GM23338 (cell line): ENCODE results near the gene MAN1C1. TPM values are rescaled to one million over a fixed set of nuclear protein-coding genes. Genes with fewer than 3 reads are reported as not detected.

Source experiments
- ATAC-seq: fragments of 200-7000 bp; cut with Tn5 transposase; 3 replicates; pipeline ENCODE4 v1.9.1; 2020
- DNase-seq: peaks from one replicate; pipeline ENCODE4 v3.0.0-alpha.2; 2015; ENCODE audit warnings: low spot score
- H2AFZ ChIP-seq: fragments of 200-600 bp; sonication (generic); 2 replicates; pipeline ENCODE4 v1.8.0; 2016; ENCODE audit warnings: antibody characterized with exemption, mild to moderate bottlenecking, moderate library complexity
- H3F3A ChIP-seq: fragments of 200-600 bp; sonication (generic); replicated peaks from 2 replicates; pipeline ENCODE4 v1.8.0; 2017; ENCODE audit warnings: antibody characterized with exemption, mixed run types, low read depth
- H3K27ac ChIP-seq: fragments of 200-600 bp; sonication (generic); 2 replicates; pipeline ENCODE4 v1.6.1; 2016; ENCODE audit warnings: low read depth
- H3K27me3 ChIP-seq: fragments of 200-600 bp; sonication (generic); 2 replicates; pipeline ENCODE4 v1.8.0; 2016; ENCODE audit warnings: mild to moderate bottlenecking, mixed run types, moderate library complexity; ENCODE audit not compliant: insufficient read depth
- H3K36me3 ChIP-seq: fragments of 200-600 bp; sonication (generic); 2 replicates; pipeline ENCODE4 v1.8.0; 2016; ENCODE audit warnings: mild to moderate bottlenecking; ENCODE audit not compliant: insufficient read depth
- H3K4me1 ChIP-seq: fragments of 200-600 bp; sonication (generic); 2 replicates; pipeline ENCODE4 v1.8.0; 2016; ENCODE audit warnings: mild to moderate bottlenecking, moderate library complexity; ENCODE audit not compliant: insufficient read depth
- H3K4me2 ChIP-seq: fragments of 200-600 bp; sonication (generic); 2 replicates; pipeline ENCODE4 v1.7.1; 2017; ENCODE audit warnings: mixed run types
- H3K4me3 ChIP-seq: fragments of 200-600 bp; sonication (generic); 2 replicates; pipeline ENCODE4 v1.6.1; 2016; ENCODE audit warnings: mixed run types
- H3K79me2 ChIP-seq: fragments of 200-600 bp; sonication (generic); replicated peaks from 2 replicates; pipeline ENCODE4 v1.8.0; 2017; ENCODE audit warnings: mild to moderate bottlenecking; ENCODE audit not compliant: insufficient read depth
- H3K9me2 ChIP-seq: fragments of 200-600 bp; sonication (generic); 2 replicates; pipeline ENCODE4 v1.8.0; 2017; ENCODE audit not compliant: insufficient read depth
- H4K20me1 ChIP-seq: fragments of 200-600 bp; sonication (generic); replicated peaks from 2 replicates; pipeline ENCODE4 v1.8.0; 2017; ENCODE audit warnings: mild to moderate bottlenecking; ENCODE audit not compliant: insufficient read depth
- H3K27ac Mint-ChIP-seq: 2 replicates; pipeline ENCODE4 v1.8.0; 2020; ENCODE audit warnings: inconsistent platforms, mild to moderate bottlenecking, moderate library complexity, mixed read lengths
- H3K27me3 Mint-ChIP-seq: 3 replicates; pipeline ENCODE4 v1.8.0; 2022; ENCODE audit warnings: low read depth, mild to moderate bottlenecking, moderate library complexity, mixed read lengths, inconsistent platforms; ENCODE audit not compliant: insufficient read depth, poor library complexity
- H3K36me3 Mint-ChIP-seq: 3 replicates; pipeline ENCODE4 v1.8.0; 2021; ENCODE audit warnings: low read depth, mild to moderate bottlenecking, inconsistent platforms, moderate library complexity, mixed read lengths
- H3K4me1 Mint-ChIP-seq: 3 replicates; pipeline ENCODE4 v1.8.0; 2020; ENCODE audit warnings: mild to moderate bottlenecking, inconsistent platforms, mixed read lengths
- H3K4me3 Mint-ChIP-seq: 3 replicates; pipeline ENCODE4 v1.8.0; 2021; ENCODE audit warnings: moderate library complexity, mild to moderate bottlenecking, inconsistent platforms, mixed read lengths
- H3K9me3 Mint-ChIP-seq: 3 replicates; pipeline ENCODE4 v1.8.0; 2020; ENCODE audit warnings: moderate library complexity, mild to moderate bottlenecking, inconsistent platforms, mixed read lengths
- CREB1 ChIP-seq: fragments of 250-450 bp; sonication (Bioruptor Pico); IDR thresholded peaks from 2 replicates; pipeline ENCODE4 v1.5.0; 2020; ENCODE audit warnings: low read depth, mild to moderate bottlenecking, moderate library complexity
- EZH2 ChIP-seq: fragments of 200-600 bp; sonication (generic); IDR thresholded peaks from one replicate; pipeline ENCODE4 v1.8.0; 2017; ENCODE audit warnings: antibody characterized with exemption, mild to moderate bottlenecking, low read depth; ENCODE audit not compliant: unreplicated experiment
- EZH2phosphoT487 ChIP-seq: fragments of 200-600 bp; sonication (generic); IDR thresholded peaks from one replicate; pipeline ENCODE4 v1.8.1; 2018; ENCODE audit warnings: antibody characterized with exemption; ENCODE audit not compliant: unreplicated experiment
- POLR2AphosphoS5 ChIP-seq: IDR thresholded peaks from 2 replicates; pipeline ENCODE4 v1.6.1; 2016; ENCODE audit warnings: antibody characterized with exemption, low read depth
- STAT1 ChIP-seq: IDR thresholded peaks from one replicate; pipeline ENCODE4 v1.6.1; 2016; ENCODE audit warnings: antibody characterized with exemption; ENCODE audit not compliant: unreplicated experiment
- ZNF331 ChIP-seq: fragments of 250-450 bp; sonication (Bioruptor Pico); IDR thresholded peaks from 2 replicates; pipeline ENCODE4 v1.5.0; 2020; ENCODE audit warnings: low read depth, mild to moderate bottlenecking, moderate library complexity
- polyA plus RNA-seq: library from polyadenylated mRNA; unstranded; fragments of >200 nt; fragmentation: Nextera tagmentation; extraction: Ambion mirVana; gene quantifications from 2 replicates; pipeline ENCODE4 v1.2.1, GENCODE V29; 2016
- total RNA-seq: library from RNA; depleted of rRNA; stranded (reverse); fragments of >200 nt; shearing (Covaris generic); gene quantifications from 2 replicates; pipeline ENCODE4 v1.2.3, GENCODE V29; 2014
- TF ChIP-seq, protein P1 (sequence below): IDR thresholded peaks from one replicate; pipeline ENCODE4 v1.6.1; 2018; ENCODE audit warnings: antibody characterized with exemption; ENCODE audit not compliant: unreplicated experiment

MAN1C1 gene
- total and polyA plus RNA-seq, 2 experiments from 2014 or later: 5.4 to 13.6 TPM

GRCh38 chr1:25647106-25647505 lies 30.5 kb downstream of the MAN1C1 start:
- Histone ChIP-seq H3K27ac (no peak overlapping the region), H3K4me1 (no peaks in the 10 kb centered on the region), H3K9me2 (no peaks in the 10 kb centered on the region), H3K4me3 (no peak overlapping the region), H3F3A (no peaks in the 10 kb centered on the region), H4K20me1 (no peaks in the 10 kb centered on the region; the same call in none of the 2 replicates), H2AFZ (no peak overlapping the region), H3K36me3 (no peaks in the 10 kb centered on the region), H3K79me2 (no peaks in the 10 kb centered on the region), H3K27me3 (no peaks in the 10 kb centered on the region), H3K4me2 (no peak overlapping the region)
- Mint-ChIP-seq H3K4me1 (no peaks in the 10 kb centered on the region), H3K9me3 (no peaks in the 10 kb centered on the region), H3K36me3 (no peaks in the 10 kb centered on the region), H3K27me3 (peaks cover 4% of the 10 kb centered on the region), H3K4me3 (no peak overlapping the region), H3K27ac (no peak overlapping the region)
- TF ChIP-seq CREB1 (CRISPR knock-in tag) (no peak), EZH2 (no peak), POLR2AphosphoS5 (no peak), ZNF331 (no peak)
- ATAC-seq (no peak), DNase-seq (no peak)

- Histone ChIP-seq H3K79me2 (no peaks in the 10 kb centered on the region), H3K27ac (no peak overlapping the region), H3K36me3 (no peaks in the 10 kb centered on the region), H4K20me1 (no peaks in the 10 kb centered on the region; the same call in none of the 2 replicates), H3K9me2 (no peaks in the 10 kb centered on the region), H3K4me2 (no peak overlapping the region), H2AFZ (no peak overlapping the region), H3F3A (no peaks in the 10 kb centered on the region), H3K27me3 (no peaks in the 10 kb centered on the region), H3K4me3 (no peak overlapping the region), H3K4me1 (no peaks in the 10 kb centered on the region)
- Mint-ChIP-seq H3K27me3 (peaks cover 4% of the 10 kb centered on the region), H3K4me3 (no peak overlapping the region), H3K27ac (no peak overlapping the region), H3K36me3 (no peaks in the 10 kb centered on the region), H3K9me3 (no peaks in the 10 kb centered on the region), H3K4me1 (no peaks in the 10 kb centered on the region)
- no peak for ATAC-seq
- no peak for DNase-seq
- TF ChIP-seq EZH2phosphoT487 (no peak), STAT1 (no peak)
- TF ChIP-seq, protein P1, sequence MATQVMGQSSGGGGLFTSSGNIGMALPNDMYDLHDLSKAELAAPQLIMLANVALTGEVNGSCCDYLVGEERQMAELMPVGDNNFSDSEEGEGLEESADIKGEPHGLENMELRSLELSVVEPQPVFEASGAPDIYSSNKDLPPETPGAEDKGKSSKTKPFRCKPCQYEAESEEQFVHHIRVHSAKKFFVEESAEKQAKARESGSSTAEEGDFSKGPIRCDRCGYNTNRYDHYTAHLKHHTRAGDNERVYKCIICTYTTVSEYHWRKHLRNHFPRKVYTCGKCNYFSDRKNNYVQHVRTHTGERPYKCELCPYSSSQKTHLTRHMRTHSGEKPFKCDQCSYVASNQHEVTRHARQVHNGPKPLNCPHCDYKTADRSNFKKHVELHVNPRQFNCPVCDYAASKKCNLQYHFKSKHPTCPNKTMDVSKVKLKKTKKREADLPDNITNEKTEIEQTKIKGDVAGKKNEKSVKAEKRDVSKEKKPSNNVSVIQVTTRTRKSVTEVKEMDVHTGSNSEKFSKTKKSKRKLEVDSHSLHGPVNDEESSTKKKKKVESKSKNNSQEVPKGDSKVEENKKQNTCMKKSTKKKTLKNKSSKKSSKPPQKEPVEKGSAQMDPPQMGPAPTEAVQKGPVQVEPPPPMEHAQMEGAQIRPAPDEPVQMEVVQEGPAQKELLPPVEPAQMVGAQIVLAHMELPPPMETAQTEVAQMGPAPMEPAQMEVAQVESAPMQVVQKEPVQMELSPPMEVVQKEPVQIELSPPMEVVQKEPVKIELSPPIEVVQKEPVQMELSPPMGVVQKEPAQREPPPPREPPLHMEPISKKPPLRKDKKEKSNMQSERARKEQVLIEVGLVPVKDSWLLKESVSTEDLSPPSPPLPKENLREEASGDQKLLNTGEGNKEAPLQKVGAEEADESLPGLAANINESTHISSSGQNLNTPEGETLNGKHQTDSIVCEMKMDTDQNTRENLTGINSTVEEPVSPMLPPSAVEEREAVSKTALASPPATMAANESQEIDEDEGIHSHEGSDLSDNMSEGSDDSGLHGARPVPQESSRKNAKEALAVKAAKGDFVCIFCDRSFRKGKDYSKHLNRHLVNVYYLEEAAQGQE: no peak
Measured at GRCh38 chr1:25647863-25648262, 31.3 kb downstream of the MAN1C1 start.
